IPS DF 6.9 (cell line): ENCODE measurements around the gene OTUD3.

Experiments
- DNase-seq: peaks from one replicate; pipeline ENCODE4 v3.0.0-alpha.2; 2013; ENCODE audit warnings: low read depth, low spot score
- H3K27ac ChIP-seq: one replicate; pipeline ENCODE4 v1.5.1; 2013; ENCODE audit warnings: low read length, control low read depth
- H3K27me3 ChIP-seq: 2 replicates; pipeline ENCODE4 v1.6.1; 2013; ENCODE audit warnings: mild to moderate bottlenecking, low read length; ENCODE audit not compliant: control insufficient read depth, insufficient read depth
- H3K36me3 ChIP-seq: 2 replicates; pipeline ENCODE4 v1.6.1; 2013; ENCODE audit warnings: low read length; ENCODE audit not compliant: control insufficient read depth, insufficient read depth
- H3K4me1 ChIP-seq: 2 replicates; pipeline ENCODE4 v1.6.1; 2013; ENCODE audit warnings: low read length; ENCODE audit not compliant: control insufficient read depth, insufficient read depth
- H3K4me3 ChIP-seq: 2 replicates; pipeline ENCODE4 v1.5.1; 2013; ENCODE audit warnings: mild to moderate bottlenecking, low read length
- H3K9me3 ChIP-seq: 2 replicates; pipeline ENCODE4 v1.6.1; 2013; ENCODE audit warnings: low read length, inconsistent platforms; ENCODE audit not compliant: control insufficient read depth, insufficient read depth
- WGBS: extraction: QIAGEN DNeasy Blood & Tissue Kit; methylation state at CpG from one replicate; pipeline ENCODE4 v1.1.7; 2013; ENCODE audit warnings: mixed read lengths, missing lambda C conversion rate; ENCODE audit not compliant: insufficient read length, insufficient coverage; 5-methylcytosine and 5-hydroxymethylcytosine counted together

The OTUD3 gene

GRCh38 chr1:19945914-19946313 is 63.7 kb downstream of the OTUD3 start:
- no peak overlapping the region for H3K4me3 ChIP-seq
- WGBS = no CpG with 5 or more reads among the region's 2 CpGs
- H3K27me3 ChIP-seq = no peaks in the 10 kb centered on the region
- no peaks in the 10 kb centered on the region for H3K4me1 ChIP-seq
- H3K9me3 ChIP-seq = no peaks in the 10 kb centered on the region
- no peak overlapping the region for H3K27ac ChIP-seq
- DNase-seq = no peak
- H3K36me3 ChIP-seq = no peaks in the 10 kb centered on the region

DNA sequence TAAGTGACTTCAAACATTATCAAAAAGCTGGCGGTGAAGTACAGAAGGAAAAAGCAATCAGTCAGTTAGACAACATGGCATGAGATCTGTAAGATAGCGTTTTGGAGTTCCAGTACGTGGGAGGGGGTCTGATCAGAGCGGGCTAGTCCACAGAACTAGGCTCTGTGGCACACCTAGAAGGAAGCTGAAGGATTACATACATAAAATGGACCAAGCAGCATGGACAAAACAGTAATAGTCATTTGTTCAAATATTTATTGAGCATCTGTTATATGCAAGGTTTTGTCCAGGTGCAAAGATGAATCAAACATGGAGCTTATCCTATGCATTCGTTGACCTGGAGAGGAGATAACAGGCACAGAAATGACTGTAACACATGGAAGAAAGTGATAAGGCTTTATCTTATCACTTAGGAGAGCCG is 64.1 kb downstream of the OTUD3 start:
- H3K27ac ChIP-seq = no peak overlapping the region
- no peak for DNase-seq
- WGBS = no CpG with 5 or more reads among the region's 6 CpGs
- H3K9me3 ChIP-seq = no peaks in the 10 kb centered on the region
- no peak overlapping the region for H3K4me3 ChIP-seq
- no peaks in the 10 kb centered on the region for H3K27me3 ChIP-seq
- H3K4me1 ChIP-seq = no peaks in the 10 kb centered on the region
- no peaks in the 10 kb centered on the region for H3K36me3 ChIP-seq

- no peak for DNase-seq
- no peak overlapping the region for H3K27ac ChIP-seq
- H3K9me3 ChIP-seq = no peaks in the 10 kb centered on the region
- no peaks in the 10 kb centered on the region for H3K27me3 ChIP-seq
- H3K36me3 ChIP-seq = no peaks in the 10 kb centered on the region
- H3K4me1 ChIP-seq = no peaks in the 10 kb centered on the region
- no CpG with 5 or more reads among the region's 3 CpGs for WGBS
- H3K4me3 ChIP-seq = no peak overlapping the region
Observed at GRCh38 chr1:19946971-19947370, 64.8 kb downstream of the OTUD3 start.

DNA sequence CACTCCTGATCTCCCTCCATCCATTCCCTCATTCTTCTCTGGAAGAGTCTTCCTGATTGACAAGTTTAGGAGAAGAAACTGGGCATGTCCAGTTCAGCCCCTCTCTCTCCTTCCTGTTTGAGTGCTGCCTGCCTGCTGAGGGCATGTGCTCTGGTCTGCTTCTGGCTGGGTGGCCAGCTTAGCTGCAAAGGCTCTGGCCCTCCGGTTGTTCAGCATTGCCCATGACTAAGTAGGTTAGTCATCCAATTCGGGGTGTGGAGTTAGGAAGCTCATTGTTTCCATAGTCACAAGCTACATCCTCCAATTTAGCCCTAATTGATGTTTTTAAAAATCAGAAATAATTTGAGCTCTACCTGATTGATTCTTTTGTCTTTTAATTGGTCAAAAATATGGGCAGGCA is 66.8 kb downstream of the OTUD3 start:
- no peak overlapping the region for H3K4me3 ChIP-seq
- WGBS = no CpG with 5 or more reads among the region's 2 CpGs
- no peaks in the 10 kb centered on the region for H3K27me3 ChIP-seq
- no peaks in the 10 kb centered on the region for H3K4me1 ChIP-seq
- no peak overlapping the region for H3K27ac ChIP-seq
- H3K36me3 ChIP-seq = no peaks in the 10 kb centered on the region
- no peaks in the 10 kb centered on the region for H3K9me3 ChIP-seq
- no peak for DNase-seq

GRCh38 chr1:19954059-19954458 is 71.9 kb downstream of the OTUD3 start:
- Histone ChIP-seq H3K36me3 (no peaks in the 10 kb centered on the region), H3K4me3 (no peak overlapping the region), H3K9me3 (no peaks in the 10 kb centered on the region), H3K4me1 (peaks cover 1% of the 10 kb centered on the region; the same call in 1 of the 2 replicates), H3K27me3 (no peaks in the 10 kb centered on the region), H3K27ac (no peak overlapping the region)
- no CpG with 5 or more reads among the region's 2 CpGs for WGBS
- no peak for DNase-seq

DNA sequence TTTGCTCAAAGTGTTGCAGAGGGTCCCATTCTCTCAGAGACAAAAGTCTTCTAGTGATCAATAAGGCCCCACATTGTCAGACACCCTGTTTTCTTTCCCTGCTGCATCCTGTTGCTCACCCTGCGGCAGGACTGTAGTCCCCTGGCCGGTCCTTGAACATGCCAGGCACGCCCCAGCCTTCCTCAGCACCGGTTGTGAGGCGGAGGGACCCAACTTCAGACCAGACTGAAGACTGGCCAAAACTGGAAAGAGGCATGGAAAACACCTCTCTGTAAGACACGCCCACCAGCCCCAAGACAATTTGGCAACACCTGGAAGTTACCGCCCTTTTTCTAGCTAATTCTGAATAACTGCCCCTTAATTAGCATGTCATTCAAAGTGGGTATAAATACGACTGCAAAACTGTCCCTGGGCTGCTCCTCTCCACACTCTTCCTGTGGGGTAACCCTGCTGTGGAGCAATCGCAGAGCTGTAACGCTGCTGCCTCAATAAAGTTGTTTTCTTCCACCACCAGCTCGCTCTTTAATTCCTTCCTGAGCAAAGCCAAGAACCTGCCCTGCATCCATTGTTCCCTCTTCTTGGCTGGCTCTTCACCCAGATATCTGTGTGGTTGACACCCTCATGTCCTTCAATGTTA is 73.5 kb downstream of the OTUD3 start:
- Histone ChIP-seq H3K4me1 (peaks cover 3% of the 10 kb centered on the region; the same call in 1 of the 2 replicates), H3K27me3 (no peaks in the 10 kb centered on the region), H3K36me3 (no peaks in the 10 kb centered on the region), H3K9me3 (no peaks in the 10 kb centered on the region), H3K4me3 (no peak overlapping the region), H3K27ac (no peak overlapping the region)
- no peak for DNase-seq
- no CpG with 5 or more reads among the region's 11 CpGs for WGBS

DNA sequence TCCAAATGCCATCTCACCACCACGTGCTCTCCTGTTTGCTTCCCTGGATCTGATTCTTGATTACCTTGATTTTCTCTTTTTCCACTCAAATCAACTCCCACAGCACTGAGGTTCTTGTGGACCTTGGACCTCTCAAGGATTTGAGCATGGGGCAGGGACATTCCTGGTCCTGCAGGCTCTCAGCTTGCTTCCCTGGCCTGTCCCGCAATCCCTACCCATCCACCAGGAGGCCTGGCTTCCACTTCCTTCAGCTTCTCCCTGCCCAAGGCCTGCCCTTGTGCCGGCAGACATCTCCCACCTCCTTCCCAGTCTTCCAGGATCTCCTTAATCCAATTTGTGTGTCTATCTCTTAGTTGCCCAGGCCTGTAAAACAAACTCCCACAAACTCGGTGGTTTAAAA is 75.6 kb downstream of the OTUD3 start:
- Histone ChIP-seq H3K9me3 (no peaks in the 10 kb centered on the region), H3K4me3 (no peak overlapping the region), H3K27ac (no peak overlapping the region), H3K4me1 (peaks cover 3% of the 10 kb centered on the region; the same call in 1 of the 2 replicates), H3K27me3 (no peaks in the 10 kb centered on the region), H3K36me3 (no peaks in the 10 kb centered on the region)
- no peak for DNase-seq
- WGBS = no CpG with 5 or more reads among the region's 4 CpGs

- H3K27ac ChIP-seq = no peak overlapping the region
- WGBS = no CpG with 5 or more reads among the region's 5 CpGs
- H3K27me3 ChIP-seq = no peaks in the 10 kb centered on the region
- no peak overlapping the region for H3K4me3 ChIP-seq
- H3K4me1 ChIP-seq = peaks cover 3% of the 10 kb centered on the region; the same call in 1 of the 2 replicates
- H3K9me3 ChIP-seq = no peaks in the 10 kb centered on the region
- DNase-seq = no peak
- no peaks in the 10 kb centered on the region for H3K36me3 ChIP-seq
Observed at GRCh38 chr1:19960591-19960990, 78.4 kb downstream of the OTUD3 start.
